Subcutaneous adipose tissue (tissue), 4 donors: ENCODE results near the gene GALNT17. TPM values are rescaled to one million over a fixed set of nuclear protein-coding genes. Genes with fewer than 3 reads are reported as not detected.

Experiments
- CTCF ChIP-seq: fragments of 450-650 bp; IDR thresholded peaks from one replicate; pipeline ENCODE4 v1.5.1; 2016; ENCODE audit warnings: low read depth, mild to moderate bottlenecking, control low read depth, antibody characterized with exemption, moderate library complexity
- total RNA-seq, 4 donors: library from RNA; depleted of rRNA; stranded (reverse); fragments of >200 nt; gene quantifications; one replicate each; pipeline ENCODE4 v1.1.0, GENCODE V29; 2016

Gene GALNT17
- total RNA-seq, 4 donors from 2014 or later = 1.3 to 12.2 (median 6.7) TPM

GRCh38 chr7:71285571-71286145 lies 153.7 kb downstream of the GALNT17 start:
- TF ChIP-seq CTCF = no peak

DNA sequence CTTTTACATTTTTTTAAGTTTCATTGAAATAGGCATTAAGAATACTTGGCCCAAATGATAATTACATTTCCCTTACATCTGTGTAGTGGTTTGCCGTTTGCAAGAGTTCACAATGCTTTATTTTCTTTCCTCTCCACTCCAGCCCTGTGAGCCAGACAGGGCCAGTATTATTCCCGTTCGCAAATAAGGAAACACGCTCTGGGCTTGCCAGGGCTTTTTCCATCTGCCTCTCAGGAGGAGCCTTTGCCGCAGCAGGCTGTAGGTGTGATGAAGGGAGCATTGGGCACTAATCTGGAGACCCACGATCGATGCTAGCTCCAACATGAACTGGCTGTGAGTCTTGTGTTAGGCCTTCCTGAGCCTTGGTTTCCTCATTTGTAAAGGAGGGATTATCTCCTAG lies 154.4 kb downstream of the GALNT17 start:
- no peak for TF ChIP-seq CTCF

- TF ChIP-seq CTCF = no peak
Observed at GRCh38 chr7:71286924-71287323, 155.0 kb downstream of the GALNT17 start.

GRCh38 chr7:71290452-71290851 lies 158.5 kb downstream of the GALNT17 start:
- no peak for TF ChIP-seq CTCF

GRCh38 chr7:71298378-71298777 lies 166.4 kb downstream of the GALNT17 start:
- no peak for TF ChIP-seq CTCF

DNA sequence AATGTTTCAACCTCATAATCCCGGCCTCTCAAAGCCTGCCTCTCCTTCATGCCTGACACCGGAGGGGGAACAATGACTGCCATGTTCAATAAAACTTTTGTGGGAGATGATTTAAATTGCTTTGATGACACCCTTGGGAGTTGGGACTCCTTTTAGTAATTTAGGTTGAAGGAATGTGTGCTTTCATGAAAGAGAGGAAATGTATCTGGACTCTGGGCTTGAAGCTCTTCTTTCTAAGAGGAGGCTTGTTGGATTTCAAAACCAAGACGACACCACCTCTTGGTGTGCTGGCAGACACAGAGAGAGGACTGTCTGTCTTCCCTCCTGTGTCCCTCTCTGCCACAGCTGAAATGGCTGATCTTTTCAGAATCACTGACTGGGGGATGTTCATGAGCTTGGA lies 168.1 kb downstream of the GALNT17 start:
- no peak for TF ChIP-seq CTCF

DNA sequence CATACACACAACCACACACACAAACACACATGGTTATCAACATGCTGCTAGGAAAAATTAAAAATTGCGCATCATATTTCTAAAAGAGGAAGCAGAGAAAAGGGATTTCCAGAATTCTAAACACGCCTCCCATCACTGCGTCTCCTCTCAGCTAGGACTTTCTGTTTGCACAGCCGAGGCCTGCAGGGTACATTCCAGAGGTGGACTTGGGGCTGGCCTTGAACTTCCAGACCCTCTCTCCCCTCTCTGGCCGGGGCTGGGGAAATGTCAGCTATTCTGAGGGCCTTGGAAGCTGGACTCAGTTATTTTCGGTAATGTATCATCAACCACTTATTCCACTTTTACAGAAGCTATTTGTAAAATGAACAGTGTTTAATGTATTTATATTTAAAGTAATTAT lies 168.7 kb downstream of the GALNT17 start:
- no peak for TF ChIP-seq CTCF

- no peak for TF ChIP-seq CTCF
Observed at GRCh38 chr7:71301167-71301566, 169.2 kb downstream of the GALNT17 start.
